Measurements from ENCODE around the gene COIL.
A peak's percentile ranks its signal among the peaks of the same experiment; 100 is the strongest.

Gene COIL

DNA sequence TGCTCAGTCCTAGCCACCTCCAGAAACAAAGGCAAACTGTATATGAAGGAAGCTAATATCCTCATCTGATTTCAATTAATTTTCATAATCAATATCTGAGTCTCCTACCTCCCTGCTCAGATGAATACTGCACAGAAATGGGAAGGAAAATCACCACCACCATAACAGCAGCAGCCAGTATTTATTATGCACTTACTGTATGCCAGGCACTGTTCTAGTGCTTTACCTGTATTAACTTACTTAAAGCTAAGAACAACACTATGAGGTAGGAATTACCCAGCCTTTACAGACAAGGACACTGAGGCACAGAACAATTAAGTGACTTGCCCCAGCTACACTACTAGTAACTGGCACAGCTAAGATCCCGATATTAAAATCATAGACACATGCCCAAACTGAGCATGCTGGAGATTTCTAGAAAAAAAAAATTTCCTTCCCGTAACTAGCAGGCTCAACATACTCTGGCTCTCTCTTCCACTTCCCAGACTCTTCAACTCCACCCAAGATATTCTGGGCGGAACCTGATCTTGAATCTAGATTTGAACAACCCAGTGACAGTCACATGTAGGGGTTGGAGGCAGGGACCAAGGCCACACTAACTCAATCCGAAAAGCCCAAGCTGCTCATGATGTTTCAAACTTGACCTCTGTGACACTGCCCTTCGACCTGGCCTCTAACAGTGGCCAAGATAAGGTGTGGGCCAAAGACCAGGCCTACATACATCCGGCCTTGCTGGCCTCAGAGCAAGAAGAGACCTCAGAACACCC lies 50.9 kb downstream of the COIL start:
- no peak for DNase-seq (ENCODE audit: low spot score)

DNA sequence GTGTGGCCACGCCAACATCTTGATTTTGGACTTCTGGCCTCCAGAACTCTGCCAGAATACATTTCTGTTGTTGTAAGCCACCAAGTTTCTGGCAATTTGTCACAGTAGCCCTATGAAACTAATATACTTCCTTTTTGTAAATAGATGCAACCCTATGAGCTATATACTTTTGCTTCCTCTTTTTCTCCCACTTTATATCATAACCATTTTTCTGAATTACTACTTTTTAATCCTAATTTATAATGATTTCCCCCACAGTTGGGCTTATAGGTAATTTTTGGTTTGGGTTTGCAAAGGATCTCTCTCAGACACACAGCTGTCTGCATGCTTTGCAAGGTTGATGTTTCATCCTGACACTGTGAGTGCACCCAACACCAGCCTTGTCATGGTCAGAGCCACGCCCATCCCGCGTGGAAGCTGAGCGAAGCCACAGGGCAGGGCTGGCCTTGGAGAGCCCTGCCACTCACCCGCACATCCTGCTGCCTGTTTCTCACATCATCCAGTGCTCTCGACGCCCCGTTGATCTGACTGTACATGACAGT lies 52.8 kb downstream of the COIL start:
- DNase-seq (ENCODE audit: low spot score), result no peak

DNA sequence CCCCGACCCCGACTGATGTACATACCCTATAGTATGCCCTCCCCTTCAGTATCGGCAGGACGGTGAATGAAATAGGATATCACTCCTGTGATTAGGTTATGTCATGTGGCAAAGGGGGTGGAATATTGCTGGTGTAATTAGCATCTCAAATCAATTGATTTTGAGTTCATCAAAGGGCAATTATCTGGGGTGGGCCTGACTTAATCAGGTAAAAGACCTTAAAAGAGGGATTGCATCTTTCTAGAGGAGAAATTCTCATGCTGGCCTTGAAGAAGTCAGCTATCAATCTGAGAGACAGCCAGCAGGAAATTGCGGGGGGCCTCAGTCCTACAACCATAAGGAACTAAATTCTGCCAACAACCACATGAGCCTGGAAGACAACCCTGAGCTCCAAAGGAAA lies 57.3 kb downstream of the COIL start:
- DNase-seq (ENCODE audit: low spot score), result no peak

DNA sequence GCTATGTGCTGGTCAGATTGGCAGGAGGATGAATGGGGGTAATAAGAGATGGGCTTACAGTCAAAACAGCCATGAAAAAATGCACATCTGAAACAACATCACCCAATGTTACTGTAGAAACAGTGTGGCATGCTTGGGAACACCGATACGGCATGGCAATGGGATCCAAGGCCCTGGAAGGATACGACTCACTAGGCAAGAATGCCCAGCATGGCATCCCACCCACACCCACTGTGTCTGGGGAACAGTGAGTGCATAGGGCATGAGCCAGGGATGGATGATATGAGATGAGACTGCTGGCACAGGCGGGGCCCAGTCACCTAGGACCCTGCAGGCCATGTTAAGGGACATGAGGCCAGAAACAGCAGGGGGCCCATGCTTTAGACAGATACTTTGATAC lies 58.5 kb downstream of the COIL start:
- peak; percentile 68 for DNase-seq (ENCODE audit: low spot score)

DNA sequence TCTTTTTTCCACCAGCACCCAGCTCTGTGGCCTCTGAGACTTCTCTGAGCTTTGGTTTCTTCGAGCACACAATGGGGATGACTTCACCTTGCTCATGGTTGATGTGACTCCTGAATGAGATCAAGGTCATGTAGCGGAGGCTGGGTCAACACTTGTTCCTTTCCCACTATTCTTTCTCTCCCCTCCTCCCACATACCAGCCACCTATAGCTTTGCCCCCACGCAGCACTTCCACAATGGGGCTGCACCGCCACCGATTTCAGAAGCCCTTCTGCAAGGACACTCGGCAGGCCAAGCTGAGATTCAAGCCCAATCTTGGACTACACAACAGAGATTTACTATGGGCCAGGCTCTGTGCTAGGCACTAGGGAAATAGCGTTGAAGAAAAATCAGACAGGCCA lies 61.4 kb downstream of the COIL start:
- no peak for DNase-seq (ENCODE audit: low spot score)

DNA sequence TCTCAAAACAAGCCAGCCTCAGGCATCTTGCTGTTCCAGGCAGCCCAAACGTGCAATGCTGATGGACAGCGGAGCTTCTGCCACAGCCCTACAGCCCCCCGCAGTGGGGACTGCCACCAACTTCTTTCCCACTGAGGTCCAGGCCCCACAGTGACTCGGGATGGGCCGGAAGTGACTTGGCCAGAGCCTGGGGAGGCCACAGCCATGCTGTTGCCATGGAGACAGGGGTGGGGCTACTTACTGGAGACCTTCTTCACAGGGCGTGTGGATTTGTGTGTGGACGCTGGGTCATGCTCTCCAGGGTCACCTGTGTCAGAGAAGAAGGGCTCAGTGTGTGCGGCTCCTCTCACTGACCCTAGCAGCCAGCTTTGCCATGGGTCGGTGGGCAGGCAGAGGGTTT lies 62.0 kb downstream of the COIL start:
- no peak for DNase-seq (ENCODE audit: low spot score)

DNA sequence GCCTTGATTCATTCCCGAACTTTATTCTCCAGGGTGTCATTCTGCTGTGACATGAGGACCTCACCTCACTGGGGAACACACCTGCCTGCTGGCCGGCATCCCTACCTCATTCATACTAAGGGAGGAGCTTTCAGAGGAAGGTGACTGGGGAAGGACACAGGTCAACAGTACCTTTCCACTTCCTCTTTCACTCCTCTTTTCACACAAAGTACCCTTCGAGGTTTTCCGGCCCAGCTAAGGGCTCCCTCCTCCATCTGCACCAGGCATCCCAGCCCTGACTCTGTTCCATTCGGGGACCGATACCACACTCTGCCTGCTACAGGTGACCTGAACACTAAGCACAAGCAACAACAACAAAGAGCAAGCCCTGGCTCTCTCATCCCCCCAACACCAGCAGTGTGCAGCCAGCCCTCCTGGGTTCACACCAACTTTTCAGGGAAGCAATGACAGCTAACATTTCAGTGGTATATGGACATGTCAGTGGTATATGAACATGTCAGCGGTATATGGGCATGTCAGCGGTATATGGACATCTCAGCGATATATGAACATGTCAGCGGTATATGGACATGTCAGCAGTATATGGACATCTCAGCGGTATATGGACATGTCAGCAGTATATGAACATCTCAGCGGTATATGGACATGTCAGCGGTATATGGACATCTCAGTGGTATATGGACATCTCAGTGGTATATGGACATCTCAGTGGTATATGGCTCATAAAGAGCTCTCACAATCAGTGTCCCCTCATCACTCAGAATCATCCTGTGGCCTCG lies 63.0 kb downstream of the COIL start:
- DNase-seq (ENCODE audit: low spot score), result no peak

DNA sequence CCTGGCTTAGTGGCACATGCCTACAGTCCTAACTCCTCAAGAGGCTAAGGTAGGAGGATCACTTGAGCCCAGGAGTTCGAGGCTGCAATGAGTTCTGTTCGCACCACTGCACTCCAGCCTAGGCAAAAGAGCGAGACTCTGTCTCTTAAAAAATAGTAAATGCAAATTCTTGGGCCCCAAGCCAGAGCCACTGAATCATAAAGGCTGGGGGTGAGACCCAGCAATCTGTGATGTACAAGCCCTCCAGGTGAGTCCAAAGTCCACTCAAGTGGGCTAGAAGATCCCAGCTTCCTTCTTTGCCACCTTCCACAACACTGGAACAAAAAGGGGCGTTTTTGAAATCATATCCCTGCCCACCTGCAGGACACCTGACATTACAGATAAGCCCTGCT lies 63.9 kb downstream of the COIL start:
- DNase-seq (ENCODE audit: low spot score), result no peak

DNA sequence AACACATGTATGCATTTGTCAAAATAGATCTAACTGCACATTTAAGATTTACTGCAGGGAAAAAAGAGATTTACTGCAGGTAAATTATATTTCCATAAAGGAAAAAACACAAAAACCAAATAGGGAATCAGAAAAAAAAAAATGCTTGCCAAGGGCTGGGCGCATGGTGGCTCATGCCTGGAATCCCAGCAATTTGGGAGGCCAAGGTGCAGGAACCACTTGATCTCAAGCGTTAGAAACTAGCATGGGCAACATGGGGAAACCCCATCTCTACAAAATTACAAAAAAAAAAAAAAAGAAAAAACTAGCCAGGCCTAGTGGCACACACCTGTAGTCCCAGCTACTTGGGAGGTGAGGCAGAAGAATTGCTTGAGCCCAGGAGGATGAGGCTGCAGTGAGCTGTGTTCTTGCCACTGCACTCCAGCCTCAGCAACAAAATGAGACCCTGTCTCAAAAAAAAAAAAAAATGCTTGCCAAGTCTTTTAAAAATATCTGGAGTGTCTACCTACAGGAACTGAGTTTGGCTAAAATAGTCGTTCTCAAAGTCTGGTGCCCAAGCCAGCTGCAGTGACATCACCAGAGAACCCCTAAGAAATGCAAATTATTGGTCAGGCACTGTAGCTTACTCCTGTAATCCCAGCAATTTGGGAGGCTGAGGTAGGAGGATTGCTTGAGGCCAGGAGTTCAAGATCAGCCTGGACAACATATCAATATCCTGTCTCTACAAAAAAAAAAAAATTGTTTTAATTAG lies 64.5 kb downstream of the COIL start:
- no peak for DNase-seq (ENCODE audit: low spot score)

DNA sequence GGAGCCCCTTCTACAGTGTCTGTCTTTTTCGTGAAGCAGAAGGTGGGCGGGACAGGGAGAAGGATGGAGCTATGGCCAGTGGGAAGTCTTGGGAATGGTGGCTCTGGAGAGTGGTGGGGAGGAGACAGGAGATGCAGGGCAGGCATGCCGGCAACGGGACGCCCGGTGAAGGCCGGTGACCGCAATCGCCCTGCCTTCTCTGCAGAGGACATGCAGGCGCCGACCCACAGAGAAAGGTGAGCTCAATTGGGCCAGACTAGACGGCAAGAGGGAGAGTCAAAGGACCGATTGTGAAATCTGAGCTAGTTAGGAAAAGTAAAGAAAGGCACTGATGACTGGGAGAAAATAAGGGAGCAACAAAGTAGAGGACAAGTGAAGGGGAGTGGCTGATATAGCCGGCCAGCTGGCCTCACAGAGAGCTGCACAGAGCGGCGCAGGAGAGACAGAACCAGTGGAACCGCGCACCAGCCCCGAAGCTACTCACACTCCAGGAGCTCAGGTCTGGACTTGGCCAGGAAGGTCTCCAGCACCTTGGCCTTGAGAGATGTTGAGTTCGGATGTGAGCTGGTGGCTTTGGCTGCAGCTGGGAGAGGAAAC lies 65.9 kb downstream of the COIL start:
- no peak for DNase-seq (ENCODE audit: low spot score)

DNA sequence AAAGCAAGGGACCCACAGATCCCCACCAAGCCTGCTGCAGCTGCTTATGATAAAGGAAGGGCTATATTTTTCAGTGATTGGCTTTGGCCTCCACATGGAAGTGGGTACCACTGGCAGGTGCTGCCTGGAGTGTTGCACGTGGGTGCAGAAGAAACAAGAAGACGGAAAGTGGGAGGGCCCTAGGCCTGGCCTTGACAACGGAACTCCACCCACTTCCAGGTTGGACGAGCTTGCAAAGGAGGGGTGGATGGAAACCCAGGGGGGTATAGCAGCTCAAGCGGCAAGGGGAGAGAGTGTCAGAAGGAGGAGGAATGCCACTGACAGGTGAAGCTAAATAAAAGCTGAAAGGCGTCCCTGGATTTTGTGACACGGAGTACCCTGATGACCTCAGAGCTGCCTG lies 67.3 kb downstream of the COIL start:
- DNase-seq (ENCODE audit: low spot score), result no peak

DNA sequence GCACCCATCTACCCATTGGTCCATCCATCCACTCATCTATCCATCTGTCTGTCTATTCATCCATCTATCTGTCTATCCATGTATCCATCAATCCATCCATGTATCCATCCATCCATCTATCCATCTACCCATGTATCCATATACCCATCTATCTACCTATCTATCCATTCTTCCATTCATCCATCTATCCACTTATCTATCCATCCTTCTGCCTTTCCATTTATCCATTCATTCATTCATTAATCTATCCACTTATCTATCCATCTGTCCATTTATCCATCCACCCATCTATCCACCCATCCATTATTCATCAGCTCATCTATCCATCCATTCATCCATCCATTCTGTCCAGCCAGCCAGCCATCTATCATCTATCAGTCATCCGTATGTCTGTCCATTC lies 68.5 kb downstream of the COIL start:
- DNase-seq (ENCODE audit: low spot score), result no peak

DNA sequence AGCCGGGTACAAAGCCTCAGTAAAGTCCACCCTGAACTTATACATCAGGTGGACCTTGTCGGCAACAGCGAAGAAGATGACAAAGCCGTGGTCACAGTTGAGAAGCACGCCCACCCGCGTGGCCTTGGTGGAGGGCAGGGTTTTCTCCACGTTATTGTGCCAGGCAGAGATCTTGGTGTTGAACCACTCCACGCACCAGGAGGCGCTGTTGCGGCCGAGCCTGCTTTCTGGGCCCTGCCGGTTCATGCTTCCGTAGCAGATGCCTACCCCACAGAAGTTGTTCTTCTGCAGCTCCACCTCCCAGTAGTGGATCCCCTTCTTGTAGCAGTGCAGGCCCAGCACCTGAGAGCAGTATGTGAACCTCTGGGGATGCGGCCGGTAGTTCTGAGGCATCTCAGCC lies 69.1 kb downstream of the COIL start:
- DNase-seq (ENCODE audit: low spot score), result peak; percentile 39

DNA sequence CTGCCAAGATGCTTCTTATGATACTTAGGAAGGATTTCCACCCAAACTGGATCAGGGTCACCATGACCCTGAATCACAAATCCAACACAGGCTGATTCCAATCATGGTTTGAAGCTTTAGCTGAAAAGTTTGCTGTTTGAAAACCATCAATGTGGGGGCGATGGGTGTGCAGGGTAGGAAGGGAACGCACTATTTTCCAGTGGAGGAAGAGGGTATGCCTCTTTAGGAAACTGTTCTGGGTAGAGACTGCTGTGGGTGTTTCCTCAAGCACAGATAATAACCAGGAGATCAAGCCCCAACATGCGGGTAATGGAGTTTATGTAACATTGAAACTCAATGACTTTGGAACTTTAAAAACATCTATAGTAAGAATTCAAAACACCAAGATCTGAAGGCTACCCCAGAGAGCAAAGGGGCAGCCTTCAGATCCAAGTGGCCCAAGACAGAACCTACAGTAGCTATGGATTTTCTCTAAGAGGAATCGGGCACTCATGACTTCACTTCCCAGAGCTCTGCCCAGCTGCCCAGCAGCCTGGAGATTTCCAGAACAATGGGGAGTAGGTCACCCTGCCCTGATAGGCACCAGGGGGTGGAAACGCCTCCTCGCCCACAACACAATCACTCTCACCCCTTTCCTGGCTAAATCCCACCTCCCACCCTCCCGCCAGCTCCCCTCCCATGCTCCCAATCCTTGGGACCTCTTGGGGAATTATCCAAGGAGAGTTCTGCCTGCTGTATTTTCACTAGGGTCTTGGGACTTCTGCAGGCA lies 69.8 kb downstream of the COIL start:
- no peak for DNase-seq (ENCODE audit: low spot score)

DNA sequence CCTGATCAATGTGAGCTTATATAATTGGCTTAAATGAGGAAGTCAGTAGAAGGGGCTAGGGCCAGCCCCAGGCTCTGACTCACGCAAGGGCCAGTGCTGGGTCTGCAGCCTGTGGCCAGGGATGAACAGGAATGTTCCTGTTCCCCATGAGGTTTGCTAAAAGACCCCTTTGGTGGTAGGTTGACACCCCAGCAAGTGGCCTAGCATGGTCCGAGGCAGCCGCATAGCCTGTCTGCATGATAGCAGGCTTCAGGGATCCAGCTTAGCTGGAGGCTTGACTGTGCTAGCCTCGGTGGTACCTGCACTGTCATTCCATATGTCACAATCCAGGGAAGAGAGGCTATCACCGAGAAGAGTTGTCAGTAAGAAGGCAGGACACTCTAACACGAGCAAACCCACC lies 70.5 kb downstream of the COIL start:
- DNase-seq (ENCODE audit: low spot score), result no peak

Measured in AG08396 (cell line).